NCI-H1694 (cell line): ENCODE data around the gene NAP1L1.
A peak's percentile ranks its signal among the peaks of the same experiment; 100 is the strongest.

Experiments
- DNase-seq: peaks from one replicate; lab custom pipeline; 2025; lab: John Stamatoyannopoulos, UW

NAP1L1 gene

DNA sequence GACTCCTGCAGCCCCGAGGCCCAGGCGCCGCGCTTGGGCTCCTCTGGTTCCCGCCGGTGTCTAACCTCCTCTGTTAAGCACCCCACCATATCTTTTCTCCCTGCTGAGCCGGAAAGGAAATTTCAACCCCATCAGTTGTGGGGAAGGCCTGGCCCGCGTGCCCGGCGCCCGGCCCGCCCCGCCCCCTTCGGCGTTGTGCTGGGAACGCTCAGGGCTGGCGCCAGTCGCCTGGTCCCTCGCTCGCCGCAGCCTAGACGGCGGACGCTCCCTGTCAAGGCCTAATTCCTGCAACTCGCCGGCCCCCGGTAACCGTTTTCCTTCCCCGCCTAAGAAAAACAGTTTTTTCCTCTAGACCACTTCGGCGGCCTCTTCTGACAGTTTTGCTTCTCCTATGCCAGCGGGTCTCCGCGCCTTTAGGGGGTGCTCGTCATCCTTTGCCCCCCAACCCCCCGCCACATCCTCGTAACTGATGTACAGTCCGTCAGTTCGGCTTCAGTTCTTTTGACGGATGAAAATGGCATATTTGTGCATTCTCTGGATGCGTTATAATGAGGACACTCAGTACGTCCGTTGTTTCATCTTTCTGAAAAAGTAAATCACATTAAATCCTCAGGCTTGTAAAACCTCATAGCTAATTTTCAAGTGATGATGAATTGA, 506 bp upstream of the NAP1L1 start:
- peak; percentile 43 for DNase-seq

GRCh38 chr12:76083246-76083903, 1.1 kb downstream of the NAP1L1 start:
- DNase-seq, result no peak

- DNase-seq, result no peak
These were observed 2.6 kb downstream of the NAP1L1 start for GRCh38 chr12:76081909-76082308.

GRCh38 chr12:76080729-76081415, 3.6 kb downstream of the NAP1L1 start:
- DNase-seq, result no peak

DNA sequence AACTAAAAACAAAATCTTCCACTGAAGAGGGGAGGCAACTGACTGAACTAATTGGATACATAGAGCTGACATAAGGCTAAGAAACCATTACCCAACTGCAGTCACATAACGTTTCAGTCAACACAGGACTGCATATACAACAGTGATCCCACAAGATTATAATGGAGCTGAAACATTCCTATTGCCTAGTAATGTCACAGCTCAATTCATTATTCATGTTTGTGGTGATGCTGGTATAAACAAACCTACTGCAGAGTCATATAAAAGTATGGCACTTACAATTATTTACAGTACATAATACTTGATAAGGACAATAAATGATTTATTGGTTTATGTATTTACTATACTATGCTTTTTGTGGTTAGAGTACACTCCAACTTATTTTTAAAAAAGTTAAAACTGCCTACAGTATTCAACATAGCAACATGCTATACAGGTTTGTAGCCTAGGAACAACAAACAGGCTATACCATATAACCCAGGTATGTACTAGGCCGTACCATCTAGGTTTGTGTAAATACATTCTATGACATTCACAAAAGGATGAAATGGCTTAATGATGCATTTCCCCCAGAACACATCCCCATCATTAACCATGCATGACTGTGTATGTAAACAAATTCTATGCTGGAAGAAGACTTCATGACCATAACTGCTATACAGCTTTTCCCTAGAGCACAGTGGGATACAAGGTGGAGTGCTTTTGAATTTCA, 4.3 kb downstream of the NAP1L1 start:
- DNase-seq, result no peak

DNA sequence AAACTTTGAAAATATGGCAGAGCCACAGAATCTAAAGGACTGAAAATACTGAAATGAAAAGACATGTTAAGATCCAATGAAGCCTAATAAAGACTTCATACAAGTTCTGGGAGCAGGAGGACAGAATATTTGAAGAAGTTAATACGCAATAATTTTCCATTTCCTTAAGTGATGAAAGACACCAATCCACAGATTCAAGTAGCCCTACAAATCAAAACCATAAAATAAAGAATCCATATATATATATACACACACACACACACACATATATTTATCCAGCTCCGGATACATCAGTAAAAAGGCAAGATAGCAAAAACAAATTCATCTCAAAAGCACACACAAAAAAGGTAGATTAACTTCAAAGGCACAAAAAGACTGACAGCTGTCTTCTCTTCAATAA, 5.7 kb downstream of the NAP1L1 start:
- DNase-seq, result no peak

DNA sequence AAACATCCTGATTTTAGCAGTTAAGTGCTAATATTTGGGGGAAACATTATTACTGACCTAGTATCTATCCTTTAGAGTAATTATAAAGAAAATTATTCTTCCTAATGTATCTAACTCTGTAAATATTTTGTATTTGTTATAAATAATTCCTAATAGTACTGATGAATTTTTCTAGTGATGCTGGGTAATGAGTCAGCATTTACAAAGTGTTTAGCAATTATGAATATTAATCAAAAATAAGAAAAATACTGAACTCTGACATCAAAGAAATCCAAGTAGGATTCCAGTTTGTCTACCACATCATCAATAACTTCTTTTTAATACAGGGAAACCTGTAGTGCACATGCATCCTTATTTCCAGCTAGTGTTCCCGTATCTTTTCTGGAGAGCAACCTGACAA, 9.0 kb downstream of the NAP1L1 start:
- DNase-seq, result no peak

GRCh38 chr12:76074701-76075336, 9.7 kb downstream of the NAP1L1 start:
- DNase-seq, result no peak

- no peak for DNase-seq
These were observed 10.9 kb downstream of the NAP1L1 start for GRCh38 chr12:76073561-76073960.

GRCh38 chr12:76072568-76072967, 11.9 kb downstream of the NAP1L1 start:
- DNase-seq, result no peak

GRCh38 chr12:76069339-76069738, 15.1 kb downstream of the NAP1L1 start:
- DNase-seq, result no peak

DNA sequence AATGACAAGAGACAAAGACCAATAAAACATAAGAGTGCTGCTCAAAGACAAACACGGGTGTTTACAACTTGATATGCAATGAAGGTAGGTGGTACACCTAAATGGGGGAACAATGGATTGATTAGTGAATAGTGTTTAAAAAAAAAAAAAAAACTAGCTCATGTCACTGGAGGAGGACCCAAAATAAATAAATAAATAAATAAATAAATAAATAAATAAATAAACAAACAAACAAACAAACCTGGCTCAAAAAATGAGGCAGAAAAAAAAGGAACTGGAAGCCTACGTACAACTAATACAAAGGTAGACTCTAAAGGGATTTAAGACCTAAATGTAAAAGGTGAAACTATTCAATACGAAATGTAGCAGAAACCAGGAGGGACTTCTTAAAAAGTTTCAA, 18.6 kb downstream of the NAP1L1 start:
- no peak for DNase-seq

GRCh38 chr12:76064904-76065303, 19.6 kb downstream of the NAP1L1 start:
- no peak for DNase-seq

DNA sequence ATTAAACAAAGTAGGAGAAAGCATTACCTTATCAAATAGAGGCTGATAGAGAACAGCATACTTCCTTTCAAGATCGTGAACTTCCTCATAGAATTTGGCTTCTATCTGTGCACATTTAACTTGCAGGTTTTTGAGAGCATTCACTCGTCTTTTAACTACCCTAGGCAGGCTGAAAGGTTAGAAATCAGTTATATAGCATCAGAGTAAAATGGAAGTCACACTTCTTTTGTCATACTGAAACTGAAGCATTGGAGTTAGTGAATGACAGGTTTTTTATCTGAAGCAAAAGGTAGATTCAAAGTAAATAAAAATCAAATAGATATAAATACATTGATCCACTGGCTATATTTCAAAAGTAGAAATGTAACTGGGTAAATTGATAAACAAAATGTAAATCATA, 24.4 kb downstream of the NAP1L1 start:
- DNase-seq, result no peak

- no peak for DNase-seq
These were observed 27.2 kb downstream of the NAP1L1 start for GRCh38 chr12:76057326-76057725.

- no peak for DNase-seq
These were observed 29.1 kb downstream of the NAP1L1 start for GRCh38 chr12:76055393-76055792.

DNA sequence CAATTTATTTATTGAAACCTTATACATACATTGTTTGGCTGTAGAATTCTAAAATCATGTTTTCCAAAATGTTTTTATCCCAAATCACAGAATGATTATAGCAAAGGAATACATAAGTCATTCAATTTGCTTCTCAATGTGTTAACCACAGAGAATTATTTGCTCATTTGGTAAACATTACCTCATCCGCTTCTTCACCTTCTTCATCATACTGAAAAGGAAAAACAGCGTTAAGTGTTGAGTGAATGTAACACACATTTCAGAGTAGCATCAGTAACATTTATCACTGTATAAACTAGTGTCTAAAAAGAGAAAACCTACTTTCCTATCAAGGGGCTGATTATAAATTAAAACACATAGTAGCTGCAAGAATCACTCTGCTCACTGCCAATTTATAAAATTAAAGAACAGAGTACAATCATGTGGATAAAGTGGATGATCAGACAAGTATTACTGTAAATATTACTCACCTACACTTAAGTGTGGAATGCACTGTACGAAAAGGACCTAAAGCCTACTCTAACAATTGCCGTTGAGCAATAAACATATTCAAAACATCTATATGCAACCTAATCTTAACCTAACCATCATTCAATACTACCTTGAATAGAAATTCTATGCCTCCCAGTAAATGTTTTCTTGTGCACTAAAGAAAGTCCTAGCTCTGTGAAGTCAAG, 34.8 kb downstream of the NAP1L1 start:
- no peak for DNase-seq

- DNase-seq, result no peak
These were observed 36.7 kb downstream of the NAP1L1 start for GRCh38 chr12:76047742-76048141.

DNA sequence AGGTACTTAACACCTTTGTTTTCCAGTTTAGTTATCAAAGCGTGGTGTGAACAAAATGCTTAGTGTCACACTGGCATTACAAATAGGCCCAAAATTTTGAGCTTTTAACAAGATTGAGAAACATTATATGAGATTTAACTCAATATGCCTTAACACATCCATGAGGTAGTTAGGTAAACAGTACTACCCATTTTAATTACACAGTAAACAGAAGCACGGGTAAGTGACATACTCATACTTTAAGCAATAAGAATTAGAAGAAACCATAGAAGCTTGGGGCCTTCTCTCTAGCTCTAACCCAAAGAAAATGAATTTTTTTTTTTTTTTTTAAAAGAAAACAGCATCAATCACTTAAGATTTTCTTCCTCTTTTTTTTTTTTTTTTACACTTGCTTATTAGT, 37.4 kb downstream of the NAP1L1 start:
- DNase-seq, result no peak

- DNase-seq, result no peak
These were observed 41.1 kb downstream of the NAP1L1 start for GRCh38 chr12:76043377-76043776.

GRCh38 chr12:76042147-76042546, 42.3 kb downstream of the NAP1L1 start:
- no peak for DNase-seq

DNA sequence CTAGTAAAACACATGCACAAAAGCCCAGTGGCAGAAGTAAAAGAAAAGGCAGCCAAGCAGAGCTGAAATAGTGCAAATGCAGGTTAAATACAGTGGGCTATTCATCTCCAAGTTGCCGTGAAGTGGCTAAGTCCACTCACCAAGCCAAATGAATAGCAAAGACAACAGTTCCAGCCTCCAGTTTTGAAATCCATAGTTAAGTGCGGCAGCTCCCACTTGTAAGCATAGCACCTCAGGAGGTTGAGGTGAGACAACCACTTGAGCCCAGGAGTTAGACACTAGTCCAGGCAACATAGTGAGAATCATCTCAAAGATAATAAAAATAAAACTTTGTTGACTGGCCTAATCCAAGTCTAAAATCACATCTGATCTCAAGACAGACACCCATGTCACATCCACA, 43.1 kb downstream of the NAP1L1 start:
- no peak for DNase-seq
